HEK293T (cell line): ENCODE data around the gene TEKT5.

ENCODE experiments used
- CTCF ChIA-PET: fragments of 350-600 bp; formaldehyde crosslinking; extraction: SDS; loops from one replicate; lab custom pipeline; 2021; ENCODE audit warnings: antibody characterized with exemption, inconsistent platforms; lab: Yijun Ruan, JAX
- POLR2A ChIA-PET: fragments of 350-600 bp; formaldehyde crosslinking; extraction: SDS; loops from one replicate; lab custom pipeline; 2020; ENCODE audit warnings: antibody characterized with exemption, inconsistent platforms; lab: Yijun Ruan, JAX
- DNase-seq: peaks from one replicate; pipeline ENCODE4 v3.0.0; 2012; ENCODE audit warnings: mixed read lengths; ENCODE audit errors: extremely low spot score
- ARNT ChIP-seq: fragments of 450-650 bp; IDR thresholded peaks from 2 replicates; pipeline ENCODE4 v1.6.1; 2017; ENCODE audit warnings: mild to moderate bottlenecking
- BHLHE40 ChIP-seq: fragments of 450-650 bp; IDR thresholded peaks from 2 replicates; pipeline ENCODE4 v1.6.1; 2016; ENCODE audit warnings: mild to moderate bottlenecking, moderate library complexity, borderline replicate concordance
- CTBP1 ChIP-seq: fragments of 450-650 bp; IDR thresholded peaks from 2 replicates; pipeline ENCODE4 v1.6.1; 2016; ENCODE audit warnings: borderline replicate concordance
- ELF4 ChIP-seq: fragments of 450-650 bp; IDR thresholded peaks from 2 replicates; pipeline ENCODE4 v1.6.1; 2017; ENCODE audit warnings: antibody characterized with exemption
- FOXA1 ChIP-seq: fragments of 450-650 bp; IDR thresholded peaks from 2 replicates; pipeline ENCODE4 v1.6.1; 2016; ENCODE audit warnings: mild to moderate bottlenecking
- FOXK2 ChIP-seq: fragments of 450-650 bp; IDR thresholded peaks from 2 replicates; pipeline ENCODE4 v1.6.1; 2016; ENCODE audit warnings: mild to moderate bottlenecking
- FOXM1 ChIP-seq: fragments of 450-650 bp; IDR thresholded peaks from 2 replicates; pipeline ENCODE4 v1.6.1; 2017; ENCODE audit warnings: mild to moderate bottlenecking, borderline replicate concordance
- HDGF ChIP-seq: fragments of 450-650 bp; IDR thresholded peaks from 2 replicates; pipeline ENCODE4 v1.6.1; 2017; ENCODE audit warnings: antibody characterized with exemption, borderline replicate concordance
- L3MBTL2 ChIP-seq: fragments of 450-650 bp; conservative IDR thresholded peaks from 2 replicates; pipeline ENCODE4 v1.6.1; 2016; ENCODE audit warnings: mild to moderate bottlenecking
- LEF1 ChIP-seq: fragments of 450-650 bp; IDR thresholded peaks from 2 replicates; pipeline ENCODE4 v1.6.1; 2017; ENCODE audit warnings: mild to moderate bottlenecking, borderline replicate concordance
- NFRKB ChIP-seq: fragments of 450-650 bp; IDR thresholded peaks from 2 replicates; pipeline ENCODE4 v1.6.1; 2016; ENCODE audit warnings: mild to moderate bottlenecking, moderate library complexity
- PKNOX1 ChIP-seq: fragments of 450-650 bp; IDR thresholded peaks from 2 replicates; pipeline ENCODE4 v1.6.1; 2016
- SP1 ChIP-seq: fragments of 450-650 bp; IDR thresholded peaks from 2 replicates; pipeline ENCODE4 v1.6.1; 2017
- SUZ12 ChIP-seq: fragments of 450-650 bp; IDR thresholded peaks from 2 replicates; pipeline ENCODE4 v1.6.1; 2016; ENCODE audit warnings: mild to moderate bottlenecking
- TARDBP ChIP-seq: fragments of 450-650 bp; IDR thresholded peaks from 2 replicates; pipeline ENCODE4 v1.6.1; 2016
- ZNF384 ChIP-seq: fragments of 450-650 bp; IDR thresholded peaks from 2 replicates; pipeline ENCODE4 v1.6.1; 2016

TEKT5 gene

GRCh38 chr16:10667239-10667638, 27.5 kb downstream of the TEKT5 start:
- ChIA-PET CTCF (no interaction called here), POLR2A (no interaction called here)
- DNase-seq, result no peak
- TF ChIP-seq CTBP1, result no peak
- no peak for TF ChIP-seq TARDBP
- TF ChIP-seq FOXA1, result no peak
- TF ChIP-seq NFRKB, result no peak
- TF ChIP-seq ELF4, result no peak
- TF ChIP-seq HDGF, result no peak
- TF ChIP-seq SP1, result no peak
- TF ChIP-seq PKNOX1, result no peak
- TF ChIP-seq ZNF384, result no peak
- no peak for TF ChIP-seq LEF1
- TF ChIP-seq ARNT, result no peak
- TF ChIP-seq SUZ12, result no peak
- no peak for TF ChIP-seq BHLHE40

GRCh38 chr16:10666291-10666690, 28.4 kb downstream of the TEKT5 start:
- TF ChIP-seq ELF4 (no peak), ARNT (no peak), FOXK2 (no peak), SP1 (no peak), CTBP1 (no peak), BHLHE40 (no peak), FOXA1 (no peak), PKNOX1 (no peak), SUZ12 (no peak), LEF1 (no peak), ZNF384 (no peak), NFRKB (no peak), FOXM1 (no peak), HDGF (no peak), L3MBTL2 (no peak), TARDBP (no peak)
- POLR2A ChIA-PET, result no interaction called here
- CTCF ChIA-PET, result interaction anchor here (0.6 kb wide), 1 partner anchor 71 kb away, joined by 5 read pairs; no protein-coding TSS in a partner anchor
- no peak for DNase-seq

GRCh38 chr16:10665166-10665565, 29.6 kb downstream of the TEKT5 start:
- POLR2A ChIA-PET, result no interaction called here
- CTCF ChIA-PET, result interaction anchor here (0.5 kb wide), 1 partner anchor 1213 kb away, joined by 3 read pairs; no protein-coding TSS in a partner anchor
- no peak for TF ChIP-seq ARNT
- DNase-seq, result no peak

- CTCF ChIA-PET, result no interaction called here
- DNase-seq, result no peak
- POLR2A ChIA-PET, result no interaction called here
- TF ChIP-seq BHLHE40 (no peak), FOXK2 (no peak), SP1 (no peak), FOXA1 (no peak), TARDBP (no peak), SUZ12 (no peak), PKNOX1 (no peak), LEF1 (no peak), NFRKB (no peak), CTBP1 (no peak), FOXM1 (no peak), HDGF (no peak), ZNF384 (no peak), ARNT (no peak), ELF4 (no peak), L3MBTL2 (no peak)
These were observed 30.0 kb downstream of the TEKT5 start for GRCh38 chr16:10664720-10665126.

- no peak for TF ChIP-seq LEF1
- TF ChIP-seq CTBP1, result no peak
- no peak for TF ChIP-seq FOXK2
- no peak for TF ChIP-seq ELF4
- TF ChIP-seq SUZ12, result no peak
- POLR2A ChIA-PET, result no interaction called here
- DNase-seq, result no peak
- CTCF ChIA-PET, result no interaction called here
These were observed 31.0 kb downstream of the TEKT5 start for GRCh38 chr16:10663744-10664143.

- ChIA-PET CTCF (no interaction called here), POLR2A (no interaction called here)
- TF ChIP-seq SP1 (no peak), FOXM1 (no peak), LEF1 (no peak)
- DNase-seq, result no peak
These were observed 31.6 kb downstream of the TEKT5 start for GRCh38 chr16:10663146-10663545.

GRCh38 chr16:10662212-10662611, 32.5 kb downstream of the TEKT5 start:
- no peak for DNase-seq
- TF ChIP-seq PKNOX1 (no peak), HDGF (no peak), FOXM1 (no peak), FOXA1 (no peak), NFRKB (no peak), ZNF384 (no peak), SUZ12 (no peak), LEF1 (no peak), SP1 (no peak), ELF4 (no peak), L3MBTL2 (no peak), BHLHE40 (no peak), ARNT (no peak), FOXK2 (no peak)
- CTCF ChIA-PET, result no interaction called here
- POLR2A ChIA-PET, result no interaction called here
